ENCODE results near the gene RNF180.

RNF180 gene, protein sequence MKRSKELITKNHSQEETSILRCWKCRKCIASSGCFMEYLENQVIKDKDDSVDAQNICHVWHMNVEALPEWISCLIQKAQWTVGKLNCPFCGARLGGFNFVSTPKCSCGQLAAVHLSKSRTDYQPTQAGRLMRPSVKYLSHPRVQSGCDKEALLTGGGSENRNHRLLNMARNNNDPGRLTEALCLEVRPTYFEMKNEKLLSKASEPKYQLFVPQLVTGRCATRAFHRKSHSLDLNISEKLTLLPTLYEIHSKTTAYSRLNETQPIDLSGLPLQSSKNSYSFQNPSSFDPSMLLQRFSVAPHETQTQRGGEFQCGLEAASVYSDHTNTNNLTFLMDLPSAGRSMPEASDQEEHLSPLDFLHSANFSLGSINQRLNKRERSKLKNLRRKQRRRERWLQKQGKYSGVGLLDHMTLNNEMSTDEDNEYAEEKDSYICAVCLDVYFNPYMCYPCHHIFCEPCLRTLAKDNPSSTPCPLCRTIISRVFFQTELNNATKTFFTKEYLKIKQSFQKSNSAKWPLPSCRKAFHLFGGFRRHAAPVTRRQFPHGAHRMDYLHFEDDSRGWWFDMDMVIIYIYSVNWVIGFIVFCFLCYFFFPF

DNA sequence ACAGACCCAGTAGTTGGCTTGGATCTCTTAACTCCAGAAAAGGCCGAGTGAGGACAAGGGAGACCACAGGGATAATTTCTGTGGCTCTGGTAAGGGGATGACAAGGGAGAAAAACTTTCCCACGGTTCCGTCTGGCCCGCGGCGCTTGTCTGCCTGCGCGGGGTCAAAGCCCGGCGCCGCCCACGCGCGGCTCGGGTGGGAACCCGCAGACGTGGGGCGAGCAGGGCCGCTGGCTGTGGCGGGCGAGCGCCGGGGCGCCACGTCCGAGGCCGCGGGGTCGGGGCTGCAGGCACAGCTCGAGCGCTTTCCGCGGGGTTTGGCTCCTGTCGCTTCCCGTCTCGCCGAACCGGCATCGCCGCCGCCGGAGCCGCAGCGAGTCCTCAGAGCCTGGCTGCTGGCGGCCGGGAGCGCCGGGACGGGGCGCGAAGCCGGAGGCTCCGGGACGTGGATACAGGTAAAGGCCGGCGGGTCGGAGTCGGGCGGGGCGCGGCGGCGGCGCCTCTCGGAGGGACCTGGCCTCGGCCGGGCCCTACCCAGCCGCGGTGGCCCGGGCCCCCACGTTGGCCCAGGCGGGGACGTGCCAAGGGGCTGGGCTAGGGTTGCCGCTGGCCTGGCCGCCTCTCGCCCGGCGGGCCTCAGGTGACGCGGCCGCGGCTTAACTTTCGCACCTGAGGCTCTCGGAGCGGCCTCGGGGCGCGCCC lies at the start of gene RNF180:
Gene RNF180, plus strand, starts transcription at position 344 of the 701 bp plus-strand sequence. CDS start 34,965 bp downstream, outside the sequence.
- DNase-seq, result no peak

GRCh38 chr5:64125521-64125920 lies 40.1 kb upstream of the RNF180 start:
- no peak for DNase-seq

DNA sequence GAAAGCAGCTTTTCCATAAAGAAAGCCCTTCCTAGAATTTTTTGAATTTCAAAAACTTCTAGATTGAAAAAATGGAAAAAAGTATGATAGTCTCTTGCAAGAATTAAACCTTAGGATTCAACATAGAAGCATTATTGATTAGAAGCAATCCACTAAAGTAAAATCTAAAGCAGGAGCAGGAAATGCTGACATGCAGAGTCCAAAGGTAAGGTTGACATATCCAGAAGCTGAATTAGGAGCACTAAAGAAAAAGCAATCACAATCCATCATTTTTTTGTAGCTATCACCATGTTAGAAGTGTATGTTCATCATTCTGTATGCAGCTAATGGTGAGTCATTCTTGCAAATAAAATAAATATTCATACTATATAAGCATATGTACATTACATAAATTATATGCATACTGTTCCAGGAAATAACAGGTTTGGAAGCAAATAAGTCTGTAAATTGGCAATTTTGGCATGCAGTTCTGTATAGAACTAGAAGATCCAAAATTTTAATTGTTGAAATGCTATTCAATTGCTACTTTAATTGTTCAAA lies 39.4 kb upstream of the RNF180 start:
- no peak for DNase-seq

GRCh38 chr5:64140018-64140417 lies 25.6 kb upstream of the RNF180 start:
- no peak for DNase-seq

DNA sequence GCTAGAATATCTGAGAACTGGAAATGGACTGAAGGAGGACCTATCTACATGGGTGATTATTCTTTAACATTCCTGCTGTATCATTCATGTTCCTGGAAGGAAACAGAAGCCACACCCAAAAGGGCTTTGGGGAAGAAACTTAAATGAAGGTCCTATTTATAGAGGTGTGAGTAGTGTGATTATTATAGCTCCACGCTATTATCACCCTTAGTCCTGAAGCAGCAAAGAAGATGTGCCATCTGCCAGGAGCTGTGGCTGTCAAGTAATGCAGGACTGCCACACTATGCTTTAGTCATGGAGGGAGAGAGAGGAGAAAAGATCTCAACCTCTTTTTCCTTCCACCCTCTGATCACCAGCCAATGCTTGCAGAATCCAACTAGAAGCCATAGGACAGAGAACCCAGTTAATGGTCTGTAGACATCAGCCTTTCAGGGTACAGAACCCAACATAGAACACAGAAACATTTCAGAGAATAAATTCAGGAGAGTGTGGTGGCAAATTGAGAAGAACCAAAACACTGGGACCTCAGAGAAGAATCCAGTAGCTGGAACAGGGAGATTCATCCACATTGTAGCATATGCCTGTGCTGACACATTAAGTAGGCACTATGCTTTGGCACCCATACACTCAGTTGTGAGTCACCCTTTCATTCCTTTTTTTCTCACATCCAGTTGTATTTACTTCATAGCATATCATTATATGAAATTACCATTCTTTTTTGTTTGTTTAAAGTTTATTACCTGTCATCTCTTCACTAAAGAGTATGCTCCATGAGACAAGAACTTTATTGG lies 21.0 kb upstream of the RNF180 start:
- DNase-seq, result no peak

GRCh38 chr5:64145216-64145895 lies 20.3 kb upstream of the RNF180 start:
- no peak for DNase-seq

DNA sequence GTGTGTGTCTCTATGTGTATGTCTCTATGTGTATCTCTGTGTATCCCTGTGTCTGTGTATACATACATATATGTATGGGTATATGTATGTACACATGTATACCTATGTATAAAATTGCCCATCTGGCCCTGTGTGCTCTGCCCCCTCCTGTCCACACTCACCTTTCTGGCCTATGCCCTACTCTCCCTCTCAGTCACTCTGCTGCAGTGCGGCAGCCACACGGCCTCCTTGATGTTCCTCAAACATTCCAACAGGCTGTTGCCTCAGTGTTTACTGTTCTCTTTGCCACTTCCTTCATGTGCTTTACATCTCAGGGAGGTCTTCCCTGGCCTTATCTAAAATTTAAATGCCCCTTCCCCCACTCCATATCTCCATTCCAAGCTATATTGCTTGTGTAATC lies 18.3 kb upstream of the RNF180 start:
- DNase-seq, result no peak

- DNase-seq, result no peak
Measured at GRCh38 chr5:64147849-64148441, 17.7 kb upstream of the RNF180 start.

DNA sequence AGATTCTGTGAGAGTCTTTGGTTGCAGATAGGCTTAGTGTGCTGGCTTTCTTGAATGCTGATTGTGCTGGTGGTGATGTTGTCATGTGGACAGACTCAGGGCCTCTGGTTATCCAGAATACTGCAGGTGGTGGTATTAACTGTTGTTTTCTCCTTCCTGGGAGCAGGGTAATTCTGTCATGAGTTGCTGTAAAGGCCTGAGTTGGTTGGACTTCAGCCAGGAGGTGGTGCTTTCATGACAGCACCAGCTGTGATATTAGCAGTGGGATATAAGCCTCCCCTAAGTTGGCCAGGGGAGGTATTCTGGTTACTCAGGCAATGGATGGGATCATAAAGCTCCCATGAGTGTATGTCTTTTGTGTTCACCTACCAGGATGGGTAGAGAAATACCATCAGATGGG lies 16.4 kb upstream of the RNF180 start:
- no peak for DNase-seq

DNA sequence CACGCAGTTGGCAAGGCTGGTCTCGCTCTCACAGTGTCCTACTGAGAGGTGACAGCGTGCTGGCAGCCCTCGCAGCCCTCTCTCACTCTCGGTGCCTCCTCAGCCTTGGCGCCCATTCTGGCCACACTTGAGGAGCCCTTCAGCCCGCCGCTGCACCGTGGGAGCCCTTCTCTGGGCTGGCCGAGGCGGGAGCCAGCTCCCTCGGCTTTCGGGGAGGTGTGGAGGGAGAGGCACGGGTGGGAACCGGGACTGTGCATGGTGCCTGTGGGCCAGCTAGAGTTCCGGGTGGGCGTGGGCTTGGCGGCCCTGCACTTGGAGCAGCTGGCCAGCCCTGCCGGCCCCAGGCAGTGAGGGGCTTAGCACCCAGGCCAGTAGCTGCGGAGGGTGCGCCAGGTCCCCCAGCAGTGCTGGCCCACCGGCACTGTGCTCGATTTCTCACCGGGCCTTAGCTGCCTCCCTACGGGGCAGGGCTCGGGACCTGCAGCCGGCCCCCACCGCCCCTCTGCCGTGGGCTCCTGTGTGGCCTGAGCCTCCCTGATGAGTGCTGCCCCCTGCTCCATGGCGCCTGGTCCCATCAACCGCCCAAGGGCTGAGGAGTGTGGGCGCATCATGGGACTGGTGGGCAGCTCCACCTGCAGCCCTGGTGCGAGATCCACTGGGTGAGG lies 15.7 kb upstream of the RNF180 start:
- DNase-seq, result no peak

DNA sequence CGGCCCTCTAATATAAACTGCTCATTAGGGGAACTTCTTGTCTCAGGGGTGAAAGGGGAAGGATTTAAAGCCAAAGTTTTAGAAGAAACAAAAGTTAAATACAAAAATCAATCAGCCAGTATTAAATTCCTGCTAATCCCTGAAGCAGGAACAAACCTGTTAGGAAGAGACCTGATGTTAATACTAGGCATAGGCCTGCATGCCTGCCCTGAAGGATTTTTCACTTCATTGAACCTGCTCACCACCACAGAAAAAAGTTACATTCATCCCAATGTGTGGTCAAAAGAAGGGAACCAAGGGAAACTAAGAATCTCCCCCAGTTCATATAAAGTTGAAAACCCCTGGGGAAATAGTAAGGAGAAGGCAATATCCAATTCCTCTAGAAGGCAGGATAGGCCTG lies 9.4 kb upstream of the RNF180 start:
- DNase-seq, result no peak

- no peak for DNase-seq
Measured at GRCh38 chr5:64158827-64159226, 6.8 kb upstream of the RNF180 start.

DNA sequence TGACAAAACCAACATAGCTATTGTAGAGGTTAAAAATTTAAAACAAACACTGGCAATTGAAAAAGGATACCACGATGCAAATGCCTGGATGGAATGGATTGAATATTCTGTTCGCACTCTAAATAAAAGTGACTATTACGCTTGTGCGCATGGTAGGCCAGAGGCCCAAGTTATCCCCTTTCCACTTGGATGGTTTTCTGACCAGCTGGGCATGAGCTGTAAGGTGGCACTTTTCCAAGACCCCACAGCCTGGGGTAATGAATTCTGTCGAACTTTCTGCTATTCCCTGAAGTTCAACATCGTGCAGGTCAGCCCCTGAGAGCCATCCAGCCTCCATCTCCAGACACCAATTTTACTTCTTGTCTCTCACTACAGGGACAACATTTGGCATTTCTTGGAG lies 5.4 kb upstream of the RNF180 start:
- DNase-seq, result no peak

GRCh38 chr5:64161420-64161819 lies 4.2 kb upstream of the RNF180 start:
- DNase-seq, result no peak

GRCh38 chr5:64163135-64163534 lies 2.5 kb upstream of the RNF180 start:
- DNase-seq, result no peak

DNA sequence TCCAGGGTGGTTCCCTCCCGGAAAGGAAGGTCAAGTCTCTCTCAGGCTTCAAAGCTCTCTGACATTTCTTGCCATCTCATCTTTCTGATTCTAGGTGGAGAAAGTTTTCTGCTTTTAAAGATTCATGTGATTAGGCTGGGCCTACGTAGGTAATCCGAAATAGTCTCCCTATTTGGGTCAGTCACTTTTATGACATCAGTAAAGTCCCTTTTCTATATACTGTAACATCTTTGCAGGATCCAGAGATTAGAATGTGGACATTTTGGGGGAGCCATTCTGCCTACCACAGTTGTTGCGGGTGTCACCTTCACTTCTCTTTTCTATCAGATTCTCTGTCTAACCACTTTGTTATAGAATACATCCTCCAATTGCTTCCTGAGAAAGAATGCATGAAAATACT lies 1.9 kb upstream of the RNF180 start:
- no peak for DNase-seq

DNA sequence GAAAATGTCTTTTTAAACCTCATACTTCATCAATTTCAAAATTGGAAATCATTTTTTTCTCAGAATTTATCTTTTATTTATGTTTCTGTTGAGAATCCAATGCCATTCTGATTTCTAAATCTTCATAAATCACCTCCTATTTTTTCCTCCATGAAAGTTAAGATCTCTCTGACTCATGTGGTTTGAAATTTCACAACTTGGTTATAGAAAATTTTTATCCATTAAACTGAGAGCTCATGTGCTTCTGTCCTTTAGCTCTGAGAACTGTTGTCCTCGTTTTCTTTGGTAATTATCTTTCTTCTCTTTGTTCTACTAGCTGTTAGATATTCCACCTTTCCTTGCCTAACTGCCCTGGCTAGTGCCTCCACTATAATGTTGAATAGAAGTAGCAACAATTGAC lies 1.5 kb upstream of the RNF180 start:
- no peak for DNase-seq

- no peak for DNase-seq
Measured at GRCh38 chr5:64165160-64165499, 513 bp upstream of the RNF180 start.

- DNase-seq, result no peak
Measured at GRCh38 chr5:64166201-64166959, 737 bp downstream of the RNF180 start.

GRCh38 chr5:64176301-64176700 lies 10.7 kb downstream of the RNF180 start:
- DNase-seq, result no peak
